Spleen (tissue), 11 donors: ENCODE measurements around the gene CPNE8. TPM values are rescaled to one million over a fixed set of nuclear protein-coding genes. Genes with fewer than 3 reads are reported as not detected.

ENCODE experiments used
- DNase-seq: peaks from one replicate; pipeline ENCODE4 v3.0.0-alpha.2; 2020
- H3K27ac ChIP-seq, 8 donors: fragments of 200-600 bp; sonication (generic) in 7 of 8; 1 replicate in 4 of 8; 2 replicates in 4 of 8; pipeline versions ENCODE4 v1.5.0 to v1.8.0; 2016 to 2021; ENCODE audit warnings: inconsistent platforms in 4 of 8, mild to moderate bottlenecking in 4 of 8, moderate library complexity in 1 of 8
- H3K27me3 ChIP-seq, 7 donors: fragments of 200-600 bp; sonication (generic) in 6 of 7; replicated peaks in 1 of 7; 1 replicate in 4 of 7; 2 replicates in 3 of 7; pipeline versions ENCODE4 v1.5.0 to v1.8.0; 2016 to 2021; ENCODE audit warnings: inconsistent platforms in 3 of 7, mild to moderate bottlenecking in 1 of 7
- H3K36me3 ChIP-seq, 6 donors: fragments of 200-600 bp; sonication (generic) in 5 of 6; 1 replicate in 4 of 6; 2 replicates in 2 of 6; pipeline versions ENCODE4 v1.5.0 to v1.8.0; 2016 to 2021; ENCODE audit warnings: inconsistent platforms in 2 of 6
- H3K4me1 ChIP-seq, 6 donors: fragments of 200-600 bp; sonication (generic) in 5 of 6; 1 replicate in 3 of 6; 2 replicates in 3 of 6; pipeline versions ENCODE4 v1.5.0 to v1.8.0; 2016 to 2021; ENCODE audit warnings: inconsistent platforms in 3 of 6
- H3K4me3 ChIP-seq, 8 donors: fragments of 200-600 bp; sonication (generic) in 7 of 8; 1 replicate in 4 of 8; 2 replicates in 4 of 8; pipeline versions ENCODE4 v1.5.0 to v1.8.0; 2016 to 2021; ENCODE audit warnings: inconsistent platforms in 4 of 8, mild to moderate bottlenecking in 4 of 8, moderate library complexity in 2 of 8
- H3K9me3 ChIP-seq, 8 donors: fragments of 200-600 bp; sonication (generic) in 7 of 8; 1 replicate in 4 of 8; 2 replicates in 4 of 8; pipeline versions ENCODE4 v1.5.0 to v1.8.0; 2016 to 2021; ENCODE audit warnings: inconsistent platforms in 4 of 8
- CTCF ChIP-seq, 11 experiments: fragments of 200-600 bp in 7 of 11; fragments of 450-650 bp in 4 of 11; sonication (generic) in 4 of 11; IDR thresholded peaks in 8 of 11; conservative IDR thresholded peaks in 3 of 11; 1 replicate in 7 of 11; 2 replicates in 4 of 11; pipeline versions ENCODE4 v1.4.0 to v1.8.0; 2016 to 2021; ENCODE audit warnings: antibody characterized with exemption in 11 of 11, inconsistent platforms in 4 of 11, mild to moderate bottlenecking in 1 of 11
- POLR2A ChIP-seq, 3 donors: fragments of 450-650 bp; IDR thresholded peaks; one replicate each; pipeline ENCODE4 v1.5.1; 2017; ENCODE audit warnings: antibody characterized with exemption in 3 of 3, mild to moderate bottlenecking in 1 of 3
- POLR2AphosphoS5 ChIP-seq, 3 donors: sonication (generic); formaldehyde crosslinking; IDR thresholded peaks; one replicate each; pipeline ENCODE4 v1.5.1; 2017; ENCODE audit warnings: antibody characterized with exemption in 3 of 3
- WGBS, 5 donors: extraction: QIAGEN DNeasy Blood & Tissue Kit in 3 of 5; methylation state at CpG; one replicate each; pipeline versions ENCODE4 v1.1.5 to v1.1.7; 2013 to 2018; 5-methylcytosine and 5-hydroxymethylcytosine counted together
- intact Hi-C: fragments of 100-400 bp; cut with DNase I; formaldehyde crosslinking; loops from one replicate; pipeline ENCODE4 v1.15.0; 2023; ENCODE audit warnings: low total_unique reads
- polyA plus RNA-seq, 3 donors: library from polyadenylated mRNA; stranded (reverse); fragments of 200-250 nt; gene quantifications; one replicate each; pipeline ENCODE4 v1.2.1, GENCODE V29; 2013
- total RNA-seq, 7 donors: library from RNA; depleted of rRNA in 3 of 7; stranded (reverse); fragments of >200 nt in 3 of 7; fragmentation: NEBNext Ultra II Directional in 4 of 7; extraction: Animal tissue kit (Norgen Biotek cat#: 25700) in 4 of 7; gene quantifications; one replicate each; pipeline versions ENCODE4 v1.1.0 to v1.2.1, GENCODE V29; 2016 to 2021
- donor health status: healthy with polysubstance abuse.
- donor health status: DM: no; HTN: no; CAD: no; lungs with moderate emphysema.
- donor health status: DM: no; HTN: no; CAD: no.
- donor health status: Bipolar disorder and iron deficiency.
- donor health status: healthy.
- donor health status: DM: no; HTN: no; CAD: no.
- donor health status: DM: yes; HTN: yes; CAD: no.

Gene CPNE8
- total and polyA plus RNA-seq, 10 donors, result 5.4 to 42.4 (median 30.2) TPM

GRCh38 chr12:38653650-38654049 is 251.7 kb downstream of the CPNE8 start:
- Histone ChIP-seq H3K27me3 (no peaks in the 10 kb centered on the region), H3K4me3 (no peak overlapping the region), H3K27ac (no peak overlapping the region), H3K36me3 (peaks cover 0 to 13% (median 0%) of the 10 kb centered on the region in 6 donors), H3K9me3 (peaks cover 0 to 5% (median 0%) of the 10 kb centered on the region in 8 donors), H3K4me1 (no peaks in the 10 kb centered on the region)
- WGBS, 5 donors, result 87 to 98% (median 95%) methylated on average over 2 of the region's 2 CpGs
- no peak for DNase-seq
- TF ChIP-seq POLR2AphosphoS5 (IDR thresholded peaks at IDR 0.05) (no peak), CTCF (IDR thresholded peaks at IDR 0.05 in 8 of 11, conservative IDR thresholded peaks at IDR 0.05 in 3 of 11) (no peak), POLR2A (IDR thresholded peaks at IDR 0.05) (no peak)
- intact Hi-C loops, result no loop called here

GRCh38 chr12:38648813-38649212 is 256.6 kb downstream of the CPNE8 start:
- Histone ChIP-seq H3K27ac (no peak overlapping the region), H3K4me3 (no peak overlapping the region), H3K27me3 (no peaks in the 10 kb centered on the region), H3K9me3 (no peaks in the 10 kb centered on the region), H3K4me1 (no peaks in the 10 kb centered on the region), H3K36me3 (peaks cover 0 to 6% (median 0%) of the 10 kb centered on the region in 6 donors)
- whole genome bisulfite sequencing, 5 donors, result 69 to 78% (median 73%) methylated on average over 1 of the region's 1 CpG
- DNase-seq, result no peak
- TF ChIP-seq POLR2A (IDR thresholded peaks at IDR 0.05), result no peak
- no peak for TF ChIP-seq CTCF (IDR thresholded peaks at IDR 0.05 in 8 of 11, conservative IDR thresholded peaks at IDR 0.05 in 3 of 11)
- TF ChIP-seq POLR2AphosphoS5 (IDR thresholded peaks at IDR 0.05), result no peak
- intact Hi-C loops, result no loop called here

- H3K4me1 ChIP-seq, result no peaks in the 10 kb centered on the region
- H3K36me3 ChIP-seq, result no peaks in the 10 kb centered on the region
- H3K27ac ChIP-seq, result no peak overlapping the region
- peaks cover 0 to 9% (median 7%) of the 10 kb centered on the region in 8 donors for H3K9me3 ChIP-seq
- no peak for TF ChIP-seq POLR2A (IDR thresholded peaks at IDR 0.05)
- TF ChIP-seq POLR2AphosphoS5 (IDR thresholded peaks at IDR 0.05), result no peak
- intact Hi-C loops, result no loop called here
- 66 to 90% (median 79%) methylated on average over 4 of the region's 4 CpGs for WGBS, 5 donors
- no peaks in the 10 kb centered on the region for H3K27me3 ChIP-seq
- no peak for DNase-seq
- no peak overlapping the region for H3K4me3 ChIP-seq
Observed at GRCh38 chr12:38646146-38646545, 259.2 kb downstream of the CPNE8 start.

- 72 to 85% (median 79%) methylated on average over 7 of the region's 7 CpGs for WGBS, 5 donors
- H3K4me1 ChIP-seq, result no peaks in the 10 kb centered on the region
- H3K9me3 ChIP-seq, result peaks cover 0 to 12% (median 7%) of the 10 kb centered on the region in 8 donors
- H3K4me3 ChIP-seq, result no peak overlapping the region
- H3K27ac ChIP-seq, result no peak overlapping the region
- no peak for DNase-seq
- TF ChIP-seq POLR2AphosphoS5 (IDR thresholded peaks at IDR 0.05) (no peak), CTCF (IDR thresholded peaks at IDR 0.05 in 8 of 11, conservative IDR thresholded peaks at IDR 0.05 in 3 of 11) (no peak), POLR2A (IDR thresholded peaks at IDR 0.05) (no peak)
- H3K36me3 ChIP-seq, result no peaks in the 10 kb centered on the region
- no peaks in the 10 kb centered on the region for H3K27me3 ChIP-seq
- intact Hi-C loops, result no loop called here
Observed at GRCh38 chr12:38639625-38640024, 265.8 kb downstream of the CPNE8 start.

- Histone ChIP-seq H3K36me3 (no peaks in the 10 kb centered on the region), H3K4me3 (no peak overlapping the region), H3K27me3 (no peaks in the 10 kb centered on the region), H3K27ac (no peak overlapping the region), H3K4me1 (no peaks in the 10 kb centered on the region), H3K9me3 (peaks cover 0 to 12% (median 7%) of the 10 kb centered on the region in 8 donors)
- intact Hi-C loops, result no loop called here
- DNase-seq, result no peak
- TF ChIP-seq POLR2AphosphoS5 (IDR thresholded peaks at IDR 0.05) (no peak), CTCF (IDR thresholded peaks at IDR 0.05 in 8 of 11, conservative IDR thresholded peaks at IDR 0.05 in 3 of 11) (no peak), POLR2A (IDR thresholded peaks at IDR 0.05) (no peak)
- 79 to 98% (median 93%) methylated on average over 2 of the region's 2 CpGs for WGBS, 5 donors
Observed at GRCh38 chr12:38638401-38638800, 267.0 kb downstream of the CPNE8 start.
